Measurements from ENCODE around the gene FOXN3.
A peak's percentile ranks its signal among the peaks of the same experiment; 100 is the strongest.

FOXN3 gene

GRCh38 chr14:89244720-89245119 is 172.3 kb downstream of the FOXN3 start:
- DNase-seq = no peak

GRCh38 chr14:89243741-89244140 is 173.3 kb downstream of the FOXN3 start:
- DNase-seq = no peak

- DNase-seq = no peak
Observed at GRCh38 chr14:89243286-89243685, 173.7 kb downstream of the FOXN3 start.

- DNase-seq = no peak
Observed at GRCh38 chr14:89242652-89243279, 174.3 kb downstream of the FOXN3 start.

- DNase-seq = no peak
Observed at GRCh38 chr14:89241934-89242651, 174.9 kb downstream of the FOXN3 start.

- no peak for DNase-seq
Observed at GRCh38 chr14:89241257-89241656, 175.8 kb downstream of the FOXN3 start.

- DNase-seq = no peak
Observed at GRCh38 chr14:89240414-89240813, 176.6 kb downstream of the FOXN3 start.

- no peak for DNase-seq
Observed at GRCh38 chr14:89239023-89239422, 178.0 kb downstream of the FOXN3 start.

GRCh38 chr14:89237921-89238529 is 179.0 kb downstream of the FOXN3 start:
- DNase-seq = no peak

GRCh38 chr14:89236851-89237250 is 180.2 kb downstream of the FOXN3 start:
- DNase-seq = no peak

GRCh38 chr14:89233184-89233583 is 183.8 kb downstream of the FOXN3 start:
- no peak for DNase-seq

- peak; percentile 46 for DNase-seq
Observed at GRCh38 chr14:89232265-89233070, 184.6 kb downstream of the FOXN3 start.

GRCh38 chr14:89231426-89232113 is 185.5 kb downstream of the FOXN3 start:
- DNase-seq = peak; percentile 28

GRCh38 chr14:89228921-89229639 is 188.0 kb downstream of the FOXN3 start:
- DNase-seq = no peak

GRCh38 chr14:89227496-89227836 is 189.6 kb downstream of the FOXN3 start:
- DNase-seq = no peak

- no peak for DNase-seq
Observed at GRCh38 chr14:89226801-89227495, 190.1 kb downstream of the FOXN3 start.

- DNase-seq = no peak
Observed at GRCh38 chr14:89225607-89226006, 191.4 kb downstream of the FOXN3 start.

GRCh38 chr14:89221109-89221810 is 195.8 kb downstream of the FOXN3 start:
- DNase-seq = peak; percentile 84

- DNase-seq = no peak
Observed at GRCh38 chr14:89219051-89219450, 198.0 kb downstream of the FOXN3 start.

- DNase-seq = no peak
Observed at GRCh38 chr14:89217891-89218290, 199.1 kb downstream of the FOXN3 start.

GRCh38 chr14:89215531-89215930 is 201.5 kb downstream of the FOXN3 start:
- no peak for DNase-seq
